ENCODE data around the gene FPGS.

- TF ChIP-seq, protein P1, sequence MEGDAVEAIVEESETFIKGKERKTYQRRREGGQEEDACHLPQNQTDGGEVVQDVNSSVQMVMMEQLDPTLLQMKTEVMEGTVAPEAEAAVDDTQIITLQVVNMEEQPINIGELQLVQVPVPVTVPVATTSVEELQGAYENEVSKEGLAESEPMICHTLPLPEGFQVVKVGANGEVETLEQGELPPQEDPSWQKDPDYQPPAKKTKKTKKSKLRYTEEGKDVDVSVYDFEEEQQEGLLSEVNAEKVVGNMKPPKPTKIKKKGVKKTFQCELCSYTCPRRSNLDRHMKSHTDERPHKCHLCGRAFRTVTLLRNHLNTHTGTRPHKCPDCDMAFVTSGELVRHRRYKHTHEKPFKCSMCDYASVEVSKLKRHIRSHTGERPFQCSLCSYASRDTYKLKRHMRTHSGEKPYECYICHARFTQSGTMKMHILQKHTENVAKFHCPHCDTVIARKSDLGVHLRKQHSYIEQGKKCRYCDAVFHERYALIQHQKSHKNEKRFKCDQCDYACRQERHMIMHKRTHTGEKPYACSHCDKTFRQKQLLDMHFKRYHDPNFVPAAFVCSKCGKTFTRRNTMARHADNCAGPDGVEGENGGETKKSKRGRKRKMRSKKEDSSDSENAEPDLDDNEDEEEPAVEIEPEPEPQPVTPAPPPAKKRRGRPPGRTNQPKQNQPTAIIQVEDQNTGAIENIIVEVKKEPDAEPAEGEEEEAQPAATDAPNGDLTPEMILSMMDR (IDR thresholded peaks at IDR 0.05) = no peak
- no peak for TF ChIP-seq POLR2A (IDR thresholded peaks at IDR 0.05)
These were observed 29.6 kb downstream of the FPGS start for GRCh38 chr9:127832248-127832647.

Data from testis (tissue), 2 donors.